ENCODE data around the gene CNTFR. TPM values are rescaled to one million over a fixed set of nuclear protein-coding genes. Genes with fewer than 3 reads are reported as not detected.

The CNTFR gene
- total and polyA plus RNA-seq, 2 of the 8 experiments (the other 6 are each of a cell fraction or from before 2014, with no cell fraction given), result 1.2 to 4.2 TPM

- no peak for TF ChIP-seq MAFK (IDR thresholded peaks at IDR 0.05; ENCODE audit: low read depth, low read length)
- TF ChIP-seq MAX (IDR thresholded peaks at IDR 0.05), result no peak
- no peak for TF ChIP-seq SIN3A (conservative IDR thresholded peaks at IDR 0.05 in 1 of 2, IDR thresholded peaks at IDR 0.05 in 1 of 2; ENCODE audit: low read depth in 1 of 2, low read length in 2 of 2)
- no peak for TF ChIP-seq ATF2 (IDR thresholded peaks at IDR 0.05; ENCODE audit: low read length)
- TF ChIP-seq CTBP2 (IDR thresholded peaks at IDR 0.05; ENCODE audit: borderline replicate concordance, insufficient read depth, insufficient read length, low read length), result no peak
- no peak for TF ChIP-seq RXRA (IDR thresholded peaks at IDR 0.05; ENCODE audit: insufficient read depth, low read depth, low read length)
- TF ChIP-seq CBX8 (IDR thresholded peaks at IDR 0.05; ENCODE audit: borderline replicate concordance, low read depth, low read length), result no peak
Measured at GRCh38 chr9:34594177-34594576, 4.7 kb upstream of the CNTFR start (continued).

Measured in H1 (cell line).